GM04503 (cell line): Measurements from ENCODE around the gene DLG2.

Experiments used
- DNase-seq: peaks from one replicate; pipeline ENCODE4 v3.0.0-alpha.2; 2012; ENCODE audit warnings: low read depth

The DLG2 gene

GRCh38 chr11:83717537-83717936 lies 1909.6 kb downstream of the DLG2 start:
- no peak for DNase-seq

GRCh38 chr11:83715927-83716535 lies 1911.1 kb downstream of the DLG2 start:
- DNase-seq = no peak

- peak; percentile 11 for DNase-seq
These were observed 1913.4 kb downstream of the DLG2 start for GRCh38 chr11:83713708-83714107.

- no peak for DNase-seq
These were observed 1916.0 kb downstream of the DLG2 start for GRCh38 chr11:83711106-83711527.

GRCh38 chr11:83709434-83709833 lies 1917.7 kb downstream of the DLG2 start:
- DNase-seq = no peak

- DNase-seq = no peak
These were observed 1920.6 kb downstream of the DLG2 start for GRCh38 chr11:83706566-83706965.

- DNase-seq = no peak
These were observed 1924.3 kb downstream of the DLG2 start for GRCh38 chr11:83702796-83703195.

- DNase-seq = no peak
These were observed 1929.6 kb downstream of the DLG2 start for GRCh38 chr11:83697518-83697917.

- no peak for DNase-seq
These were observed 1932.1 kb downstream of the DLG2 start for GRCh38 chr11:83695046-83695445.

- DNase-seq = no peak
These were observed 1932.8 kb downstream of the DLG2 start for GRCh38 chr11:83694191-83694910.

GRCh38 chr11:83693306-83693992 lies 1933.7 kb downstream of the DLG2 start:
- DNase-seq = no peak

- DNase-seq = no peak
These were observed 1934.5 kb downstream of the DLG2 start for GRCh38 chr11:83692675-83693074.

GRCh38 chr11:83691451-83691950 lies 1935.6 kb downstream of the DLG2 start:
- DNase-seq = no peak

GRCh38 chr11:83689144-83689780 lies 1937.9 kb downstream of the DLG2 start:
- no peak for DNase-seq

- DNase-seq = no peak
These were observed 1939.4 kb downstream of the DLG2 start for GRCh38 chr11:83687787-83688186.

- DNase-seq = no peak
These were observed 1941.4 kb downstream of the DLG2 start for GRCh38 chr11:83685730-83686129.

- DNase-seq = no peak
These were observed 1943.1 kb downstream of the DLG2 start for GRCh38 chr11:83684071-83684470.

- DNase-seq = no peak
These were observed 1944.6 kb downstream of the DLG2 start for GRCh38 chr11:83682611-83682973.

GRCh38 chr11:83681906-83682610 lies 1945.1 kb downstream of the DLG2 start:
- no peak for DNase-seq

- no peak for DNase-seq
These were observed 1945.9 kb downstream of the DLG2 start for GRCh38 chr11:83681031-83681781.

- no peak for DNase-seq
These were observed 1946.8 kb downstream of the DLG2 start for GRCh38 chr11:83680321-83680720.
